ENCODE results near the gene SAMD4B.

SAMD4B gene

DNA sequence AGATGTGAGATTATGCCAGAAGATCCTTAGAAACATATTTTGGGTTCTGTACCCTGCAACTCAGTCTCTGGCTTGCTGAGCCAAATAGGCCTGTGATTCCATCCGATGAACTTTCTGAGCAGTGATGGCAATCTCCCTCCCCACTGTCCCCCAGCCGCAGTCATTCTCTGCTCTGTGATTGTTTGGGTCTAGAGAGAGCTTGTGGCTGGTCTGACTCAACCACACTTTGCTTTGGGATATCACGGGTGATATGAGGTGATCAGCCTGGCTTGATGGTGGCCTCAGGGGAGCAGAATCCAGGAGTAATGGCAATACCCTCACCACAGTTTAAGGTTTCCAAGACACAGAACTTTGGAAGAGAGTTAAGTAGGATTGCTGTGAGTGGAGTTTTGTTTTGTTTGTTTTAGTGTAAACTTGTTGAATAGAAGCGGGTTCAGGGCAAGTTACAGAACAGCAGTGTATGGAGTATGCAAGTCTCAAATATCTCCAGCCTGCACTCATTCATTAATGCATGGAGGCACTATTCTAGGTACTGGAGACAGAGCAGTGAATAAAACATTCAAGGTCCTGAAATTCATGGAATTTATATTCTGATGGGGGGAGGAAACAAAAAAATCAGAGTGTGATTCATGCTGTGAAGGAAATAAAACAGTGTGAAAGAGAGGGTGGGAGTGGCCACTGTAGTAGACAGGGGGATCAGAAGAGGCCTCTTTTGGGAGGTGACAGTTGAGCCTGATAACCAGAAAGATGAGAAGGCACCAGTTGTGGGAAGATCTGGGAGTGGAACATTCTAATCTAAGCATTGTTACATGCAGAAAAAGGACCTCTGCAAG is 5.3 kb downstream of the SAMD4B start:
- H3K4me3 ChIP-seq (ENCODE audit: control insufficient read depth, low read depth, low read length): no peak overlapping the region
- no peak for DNase-seq (ENCODE audit: low read depth)
- TF ChIP-seq, protein P1, sequence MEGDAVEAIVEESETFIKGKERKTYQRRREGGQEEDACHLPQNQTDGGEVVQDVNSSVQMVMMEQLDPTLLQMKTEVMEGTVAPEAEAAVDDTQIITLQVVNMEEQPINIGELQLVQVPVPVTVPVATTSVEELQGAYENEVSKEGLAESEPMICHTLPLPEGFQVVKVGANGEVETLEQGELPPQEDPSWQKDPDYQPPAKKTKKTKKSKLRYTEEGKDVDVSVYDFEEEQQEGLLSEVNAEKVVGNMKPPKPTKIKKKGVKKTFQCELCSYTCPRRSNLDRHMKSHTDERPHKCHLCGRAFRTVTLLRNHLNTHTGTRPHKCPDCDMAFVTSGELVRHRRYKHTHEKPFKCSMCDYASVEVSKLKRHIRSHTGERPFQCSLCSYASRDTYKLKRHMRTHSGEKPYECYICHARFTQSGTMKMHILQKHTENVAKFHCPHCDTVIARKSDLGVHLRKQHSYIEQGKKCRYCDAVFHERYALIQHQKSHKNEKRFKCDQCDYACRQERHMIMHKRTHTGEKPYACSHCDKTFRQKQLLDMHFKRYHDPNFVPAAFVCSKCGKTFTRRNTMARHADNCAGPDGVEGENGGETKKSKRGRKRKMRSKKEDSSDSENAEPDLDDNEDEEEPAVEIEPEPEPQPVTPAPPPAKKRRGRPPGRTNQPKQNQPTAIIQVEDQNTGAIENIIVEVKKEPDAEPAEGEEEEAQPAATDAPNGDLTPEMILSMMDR (IDR thresholded peaks at IDR 0.05; ENCODE audit: control insufficient read depth, insufficient read depth, low read depth, low read length, missing control alignments): no peak

DNA sequence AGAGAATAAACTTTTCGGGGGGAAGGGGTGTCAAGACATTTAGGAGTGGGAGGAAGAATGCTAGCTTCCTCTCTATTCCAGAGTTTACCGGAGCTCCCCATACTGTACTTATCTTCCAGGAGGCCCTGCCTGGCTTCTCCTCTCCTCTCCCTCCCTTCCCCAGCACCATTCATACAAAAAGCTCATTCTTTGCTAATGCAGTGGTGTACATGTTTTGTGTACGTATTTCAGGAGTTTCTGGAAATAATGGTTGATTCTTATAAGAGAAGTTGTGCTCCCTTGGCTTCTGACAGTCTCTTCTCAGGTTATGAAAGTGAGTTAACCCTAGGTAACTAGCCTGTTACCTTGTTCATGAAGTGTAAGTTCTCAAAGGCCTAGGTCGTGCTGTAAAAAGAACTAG is 7.1 kb downstream of the SAMD4B start:
- no peak overlapping the region for H3K4me3 ChIP-seq (ENCODE audit: control insufficient read depth, low read depth, low read length)
- TF ChIP-seq, protein P1 (IDR thresholded peaks at IDR 0.05; ENCODE audit: control insufficient read depth, insufficient read depth, low read depth, low read length, missing control alignments): no peak
- DNase-seq (ENCODE audit: low read depth): no peak

DNA sequence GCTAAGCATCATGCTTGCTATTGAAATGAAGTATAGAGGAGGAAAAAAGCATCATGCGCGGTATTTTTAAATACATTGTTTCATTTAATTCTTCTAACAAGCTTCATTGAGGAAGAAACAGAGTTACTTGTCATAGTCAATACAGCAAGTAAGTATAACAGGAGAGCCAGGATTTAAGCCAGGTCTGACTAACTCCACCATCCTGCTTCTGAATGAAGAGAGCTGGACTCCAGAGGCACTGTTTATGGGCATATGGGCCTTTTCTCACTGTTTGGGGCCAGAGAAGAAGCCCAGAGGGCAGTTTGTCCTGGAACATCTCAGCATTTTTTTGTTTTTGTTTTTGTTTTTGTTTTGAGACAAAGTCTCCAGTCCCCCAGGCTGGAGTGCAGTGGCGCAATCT is 7.9 kb downstream of the SAMD4B start:
- H3K4me3 ChIP-seq (ENCODE audit: control insufficient read depth, low read depth, low read length): no peak overlapping the region
- TF ChIP-seq, protein P1 (IDR thresholded peaks at IDR 0.05; ENCODE audit: control insufficient read depth, insufficient read depth, low read depth, low read length, missing control alignments): no peak
- DNase-seq (ENCODE audit: low read depth): no peak

DNA sequence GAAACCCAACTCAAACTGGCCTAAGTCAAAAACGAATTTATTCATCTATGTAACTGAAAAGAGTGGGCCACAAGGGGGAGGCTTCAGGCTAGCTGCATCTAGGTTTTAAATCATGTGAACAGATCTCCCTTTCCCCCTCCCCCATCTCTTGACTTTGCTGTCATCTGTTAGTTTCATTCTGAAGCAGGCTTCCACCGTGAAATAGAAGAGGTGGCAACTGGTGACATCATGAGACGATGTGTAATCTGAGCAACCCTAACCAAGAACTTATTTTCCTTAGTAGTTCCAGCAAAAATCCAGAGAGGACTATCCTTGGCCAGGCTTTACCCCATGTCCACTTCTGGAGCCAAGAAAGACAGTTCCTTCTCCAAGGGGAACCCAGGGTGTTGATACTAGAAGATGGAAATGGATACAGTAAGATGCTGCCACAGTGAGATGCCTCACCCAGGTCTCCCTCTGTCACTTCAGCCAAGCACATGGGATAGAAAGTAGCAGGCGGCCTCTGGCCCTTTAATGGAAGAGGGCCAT is 9.4 kb downstream of the SAMD4B start:
- TF ChIP-seq, protein P1 (IDR thresholded peaks at IDR 0.05; ENCODE audit: control insufficient read depth, insufficient read depth, low read depth, low read length, missing control alignments): no peak
- no peak for DNase-seq (ENCODE audit: low read depth)
- no peak overlapping the region for H3K4me3 ChIP-seq (ENCODE audit: control insufficient read depth, low read depth, low read length)

DNA sequence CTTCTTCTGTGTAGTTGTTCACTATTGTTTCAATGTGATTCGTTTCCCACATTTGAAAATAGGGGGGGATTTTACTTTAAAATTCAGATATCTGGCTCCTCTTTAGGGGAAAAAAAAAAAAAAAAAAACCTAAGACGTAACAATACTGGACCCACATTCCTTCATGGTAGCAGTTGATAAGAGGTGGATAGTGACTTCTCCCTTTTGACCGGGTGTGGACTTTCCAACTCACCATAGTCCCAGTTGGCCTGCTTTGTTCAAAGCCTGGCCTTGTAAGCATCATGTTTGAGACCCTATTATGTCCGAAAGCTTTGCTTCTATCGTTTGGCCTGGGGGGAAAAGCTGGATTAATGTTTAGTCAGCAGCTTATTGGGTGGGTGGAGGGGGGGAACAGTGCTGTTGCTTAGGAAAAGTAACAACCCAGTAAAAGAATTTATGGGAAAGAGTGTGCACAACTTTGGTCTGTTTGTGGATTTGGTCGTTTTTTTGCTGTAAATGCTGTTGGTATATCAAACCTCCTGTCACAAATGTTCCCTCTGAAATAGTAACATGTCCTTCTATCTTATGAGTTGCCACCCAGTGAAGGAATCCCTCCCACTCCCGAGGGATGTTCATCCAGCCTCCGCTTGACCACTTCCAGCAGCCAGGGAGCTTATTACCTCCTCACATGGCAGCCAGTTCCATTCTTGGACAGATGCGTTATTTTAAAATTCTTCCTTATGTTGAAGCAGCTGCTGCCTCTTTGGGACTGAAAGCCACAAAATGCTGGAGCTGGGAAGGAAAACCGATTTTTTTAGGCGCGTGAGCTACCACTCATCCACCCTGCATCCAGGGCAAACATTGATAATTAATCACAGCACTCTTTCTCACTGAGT is 10.4 kb downstream of the SAMD4B start:
- no peak for DNase-seq (ENCODE audit: low read depth)

DNA sequence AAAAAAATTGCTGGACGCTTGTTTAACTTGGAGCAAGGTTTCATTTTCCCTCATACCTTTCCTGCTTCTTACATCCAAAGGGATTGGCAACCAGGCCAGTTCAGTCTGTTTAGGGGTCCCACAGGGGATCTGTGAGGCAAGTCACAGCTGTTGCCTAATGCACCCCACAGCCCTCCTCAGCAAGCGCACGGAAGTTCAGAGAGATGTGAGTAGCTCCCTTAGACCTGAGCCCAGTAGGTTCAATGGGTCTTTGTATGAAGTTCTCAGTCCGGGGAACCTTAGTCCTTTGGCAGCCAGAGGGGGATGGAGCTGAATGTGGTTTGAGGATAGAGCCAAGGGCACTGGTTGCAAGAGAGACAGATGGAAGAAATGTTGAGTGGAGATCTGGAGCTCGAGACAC is 13.0 kb downstream of the SAMD4B start:
- DNase-seq (ENCODE audit: low read depth): no peak

More for the DNA sequence above, 10.4 kb downstream of the SAMD4B start:
- H3K4me3 ChIP-seq (ENCODE audit: control insufficient read depth, low read depth, low read length): no peak overlapping the region
- TF ChIP-seq, protein P1 (IDR thresholded peaks at IDR 0.05; ENCODE audit: control insufficient read depth, insufficient read depth, low read depth, low read length, missing control alignments): no peak

More for the DNA sequence above, 13.0 kb downstream of the SAMD4B start:
- no peak overlapping the region for H3K4me3 ChIP-seq (ENCODE audit: control insufficient read depth, low read depth, low read length)
- TF ChIP-seq, protein P1 (IDR thresholded peaks at IDR 0.05; ENCODE audit: control insufficient read depth, insufficient read depth, low read depth, low read length, missing control alignments): no peak

Data from AG09309 (cell line).